Adipose tissue (tissue), 3 donors: Measurements from ENCODE around the gene ECHS1. TPM values are rescaled to one million over a fixed set of nuclear protein-coding genes. Genes with fewer than 3 reads are reported as not detected.
"Not testable (repeated sequence)": the region's sequence is repeated elsewhere in the genome, so short reads cannot be mapped to it uniquely, and the experiment has no call there.

Experiments
- H3K27ac ChIP-seq: one replicate; pipeline ENCODE4 v1.5.1; 2013; ENCODE audit warnings: low read depth, low read length
- WGBS, 3 donors: extraction: QIAGEN DNeasy Blood & Tissue Kit; methylation state at CpG; one replicate each; pipeline ENCODE4 v1.1.7; 2013; 5-methylcytosine and 5-hydroxymethylcytosine counted together
- polyA plus RNA-seq, 3 donors: library from polyadenylated mRNA; stranded (reverse); fragments of 200-250 nt; gene quantifications; one replicate each; pipeline ENCODE4 v1.2.3, GENCODE V29; 2013
- donor health status: healthy with polysubstance abuse.
- donor health status: Bipolar disorder and iron deficiency.
- donor health status: healthy.

ECHS1 gene
- polyA plus RNA-seq, result 100 to 1,000 TPM in 2 of 3 donors, 10 to 100 TPM in 1; 82.3 to 405 (median 199) TPM

GRCh38 chr10:133373174-133374090 lies at the start of gene ECHS1:
TSS of gene ECHS1 (minus strand) at chr10:133373354. CDS start at chr10:133373333, 21 bp downstream.
- H3K27ac ChIP-seq, result no peak within 1 kb of the TSS
- WGBS, 3 donors, result 1% methylated on average over 46 to 89 of the region's 89 CpGs

GRCh38 chr10:133422223-133422806 lies 49.2 kb upstream of the ECHS1 start:
- no peak overlapping the region for H3K27ac ChIP-seq
- WGBS, 3 donors, result 84 to 85% (median 85%) methylated on average over 16 of the region's 16 CpGs

- H3K27ac ChIP-seq, result no peak overlapping the region
- WGBS, 3 donors, result 82 to 89% (median 84%) methylated on average over 15 to 16 of the region's 17 CpGs
Measured at GRCh38 chr10:133421336-133422222, 48.4 kb upstream of the ECHS1 start.

GRCh38 chr10:133420579-133420978 lies 47.4 kb upstream of the ECHS1 start:
- H3K27ac ChIP-seq, result no peak overlapping the region
- 89 to 94% (median 89%) methylated on average over 6 of the region's 6 CpGs for WGBS, 3 donors

- 88 to 94% (median 91%) methylated on average over 17 of the region's 17 CpGs for WGBS, 3 donors
- no peak overlapping the region for H3K27ac ChIP-seq
Measured at GRCh38 chr10:133420028-133420427, 46.9 kb upstream of the ECHS1 start.

- no peak overlapping the region for H3K27ac ChIP-seq
- whole genome bisulfite sequencing, 3 donors, result 91 to 95% (median 94%) methylated on average over 34 of the region's 34 CpGs
Measured at GRCh38 chr10:133419211-133419950, 46.2 kb upstream of the ECHS1 start.

GRCh38 chr10:133418289-133418993 lies 45.3 kb upstream of the ECHS1 start:
- no peak overlapping the region for H3K27ac ChIP-seq
- 96% methylated on average over 14 of the region's 14 CpGs for WGBS, 3 donors

GRCh38 chr10:133415752-133416151 lies 42.6 kb upstream of the ECHS1 start:
- H3K27ac ChIP-seq, result no peak overlapping the region
- 92 to 96% (median 93%) methylated on average over 19 to 25 of the region's 25 CpGs for WGBS, 3 donors

GRCh38 chr10:133414401-133414800 lies 41.2 kb upstream of the ECHS1 start:
- H3K27ac ChIP-seq, result not testable (repeated sequence)
- 96 to 99% (median 98%) methylated on average over 19 to 21 of the region's 23 CpGs for WGBS, 3 donors

- H3K27ac ChIP-seq, result no peak overlapping the region
Measured at GRCh38 chr10:133412381-133412711, 39.2 kb upstream of the ECHS1 start.

- 96 to 98% (median 96%) methylated on average over 7 of the region's 7 CpGs for WGBS, 3 donors
- H3K27ac ChIP-seq, result no peak overlapping the region
Measured at GRCh38 chr10:133411523-133412380, 38.6 kb upstream of the ECHS1 start.

- H3K27ac ChIP-seq, result no peak overlapping the region
- WGBS, 3 donors, result 85 to 97% (median 95%) methylated on average over 8 of the region's 8 CpGs
Measured at GRCh38 chr10:133405844-133406527, 32.8 kb upstream of the ECHS1 start.

GRCh38 chr10:133405272-133405671 lies 32.1 kb upstream of the ECHS1 start:
- 52 to 67% (median 54%) methylated on average over 2 of the region's 2 CpGs for WGBS, 3 donors

GRCh38 chr10:133403784-133404183 lies 30.6 kb upstream of the ECHS1 start:
- WGBS, 3 donors, result 86 to 95% (median 89%) methylated on average over 5 of the region's 5 CpGs
- no peak overlapping the region for H3K27ac ChIP-seq

More at GRCh38 chr10:133405272-133405671, 32.1 kb upstream of the ECHS1 start:
- H3K27ac ChIP-seq, result no peak overlapping the region

GRCh38 chr10:133403359-133403758 lies 30.2 kb upstream of the ECHS1 start:
- no peak overlapping the region for H3K27ac ChIP-seq
- 85 to 88% (median 86%) methylated on average over 16 of the region's 16 CpGs for WGBS, 3 donors

- no peak overlapping the region for H3K27ac ChIP-seq
- WGBS, 3 donors, result 95 to 97% (median 96%) methylated on average over 20 to 21 of the region's 21 CpGs
Measured at GRCh38 chr10:133401981-133402725, 29.0 kb upstream of the ECHS1 start.
